HL-60 (cell line): ENCODE data around the gene RTN4RL1.

Source experiments
- CTCF ChIP-seq: IDR thresholded peaks from one replicate; pipeline ENCODE4 v1.5.1; 2011; ENCODE audit warnings: low read length, control low read depth, inconsistent platforms; ENCODE audit not compliant: insufficient read depth
- GABPA ChIP-seq: IDR thresholded peaks from 2 replicates; pipeline ENCODE4 v1.6.1; 2012; ENCODE audit warnings: low read depth
- REST ChIP-seq: IDR thresholded peaks from 2 replicates; pipeline ENCODE4 v1.6.1; 2012; ENCODE audit warnings: low read depth; ENCODE audit not compliant: insufficient replicate concordance

- TF ChIP-seq CTCF (no peak), GABPA (no peak), REST (no peak)
These were observed 82.3 kb downstream of the RTN4RL1 start for GRCh38 chr17:1942666-1943435.
